Liver (tissue), 9 donors: ENCODE data around the gene TBC1D16. TPM values are rescaled to one million over a fixed set of nuclear protein-coding genes. Genes with fewer than 3 reads are reported as not detected.

ENCODE experiments used
- DNase-seq: peaks from one replicate; pipeline ENCODE4 v3.0.0-alpha.2; 2017; ENCODE audit warnings: low spot score
- H3K27ac ChIP-seq, 2 donors: one replicate each; pipeline ENCODE4 v1.7.0; 2013; ENCODE audit warnings: inconsistent platforms in 2 of 2, low read length in 2 of 2, control low read depth in 1 of 2, low read depth in 1 of 2, mild to moderate bottlenecking in 1 of 2
- H3K27me3 ChIP-seq, 4 donors: one replicate each; pipeline versions ENCODE4 v1.6.1 to v1.7.0; 2013; ENCODE audit warnings: low read length in 3 of 4, inconsistent platforms in 1 of 4, mild to moderate bottlenecking in 1 of 4, moderate library complexity in 1 of 4; ENCODE audit not compliant: control insufficient read depth in 4 of 4, insufficient read depth in 4 of 4
- H3K36me3 ChIP-seq, 4 donors: one replicate each; pipeline versions ENCODE4 v1.6.1 to v1.7.0; 2013; ENCODE audit warnings: low read length in 3 of 4, mild to moderate bottlenecking in 3 of 4, low read depth in 1 of 4, moderate library complexity in 1 of 4; ENCODE audit not compliant: control insufficient read depth in 4 of 4, insufficient read depth in 3 of 4
- H3K4me1 ChIP-seq, 4 donors: one replicate each; pipeline versions ENCODE4 v1.6.1 to v1.7.0; 2013; ENCODE audit warnings: low read length in 3 of 4, mild to moderate bottlenecking in 3 of 4, moderate library complexity in 1 of 4; ENCODE audit not compliant: control insufficient read depth in 4 of 4, insufficient read depth in 4 of 4
- H3K4me3 ChIP-seq, 3 donors: one replicate each; pipeline versions ENCODE4 v1.6.1 to v1.7.0; 2013; ENCODE audit warnings: low read length in 3 of 3, control low read depth in 1 of 3, low read depth in 1 of 3, mild to moderate bottlenecking in 1 of 3
- H3K9ac ChIP-seq, 2 donors: one replicate each; pipeline ENCODE4 v1.7.0; 2013; ENCODE audit warnings: low read length in 2 of 2, mild to moderate bottlenecking in 2 of 2, moderate library complexity in 2 of 2, control low read depth in 1 of 2, low read depth in 1 of 2
- H3K9me3 ChIP-seq, 4 donors: one replicate each; pipeline versions ENCODE4 v1.6.1 to v1.7.0; 2013; ENCODE audit warnings: low read length in 3 of 4; ENCODE audit not compliant: control insufficient read depth in 4 of 4
- EGR1 ChIP-seq, 2 donors: IDR thresholded peaks; 2 replicates each; pipeline ENCODE4 v1.6.1; 2016 to 2018; ENCODE audit warnings: antibody characterized with exemption in 2 of 2, low read depth in 2 of 2
- FOXA1 ChIP-seq: IDR thresholded peaks from 2 replicates; pipeline ENCODE4 v1.6.1; 2016; ENCODE audit warnings: antibody characterized with exemption
- FOXA2 ChIP-seq: IDR thresholded peaks from 2 replicates; pipeline ENCODE4 v1.6.1; 2016; ENCODE audit warnings: antibody characterized with exemption
- GABPA ChIP-seq, 2 donors: IDR thresholded peaks in 1 of 2; conservative IDR thresholded peaks in 1 of 2; 2 replicates each; pipeline ENCODE4 v1.6.1; 2016; ENCODE audit warnings: antibody characterized with exemption in 2 of 2, mild to moderate bottlenecking in 1 of 2, moderate library complexity in 1 of 2
- HNF4A ChIP-seq, 2 donors: conservative IDR thresholded peaks; 2 replicates each; pipeline ENCODE4 v1.6.1; 2016; ENCODE audit warnings: antibody characterized with exemption in 2 of 2, mild to moderate bottlenecking in 2 of 2
- HNF4G ChIP-seq: IDR thresholded peaks from 2 replicates; pipeline ENCODE4 v1.6.1; 2016; ENCODE audit warnings: antibody characterized with exemption
- JUND ChIP-seq, 2 donors: IDR thresholded peaks; 2 replicates each; pipeline ENCODE4 v1.6.1; 2016; ENCODE audit warnings: antibody characterized with exemption in 2 of 2
- NR2F2 ChIP-seq: IDR thresholded peaks from 2 replicates; pipeline ENCODE4 v1.6.1; 2016; ENCODE audit warnings: antibody characterized with exemption
- RAD21 ChIP-seq, 2 donors: IDR thresholded peaks; 2 replicates each; pipeline ENCODE4 v1.6.1; 2016; ENCODE audit warnings: antibody characterized with exemption in 2 of 2, mild to moderate bottlenecking in 2 of 2
- SP1 ChIP-seq: IDR thresholded peaks from 2 replicates; pipeline ENCODE4 v1.6.1; 2018; ENCODE audit warnings: antibody characterized with exemption, mild to moderate bottlenecking
- TAF1 ChIP-seq: conservative IDR thresholded peaks from 2 replicates; pipeline ENCODE4 v1.6.1; 2016; ENCODE audit warnings: antibody characterized with exemption, mild to moderate bottlenecking
- YY1 ChIP-seq: IDR thresholded peaks from 2 replicates; pipeline ENCODE4 v1.6.1; 2016; ENCODE audit warnings: antibody characterized with exemption, mild to moderate bottlenecking
- ZBTB33 ChIP-seq: IDR thresholded peaks from 2 replicates; pipeline ENCODE4 v1.6.1; 2016; ENCODE audit warnings: antibody characterized with exemption
- WGBS: extraction: QIAGEN DNeasy Blood & Tissue Kit; methylation state at CpG from one replicate; pipeline ENCODE4 v1.1.7; 2013; 5-methylcytosine and 5-hydroxymethylcytosine counted together
- polyA plus RNA-seq, 2 donors: library from polyadenylated mRNA; stranded (reverse) in 1 of 2; unstranded in 1 of 2; fragments of 200-250 nt in 1 of 2; fragments of >200 nt in 1 of 2; fragmentation: Nextera tagmentation in 1 of 2; extraction: Ambion mirVana in 1 of 2; gene quantifications; one replicate each; pipeline versions ENCODE4 v1.2.1 to v1.2.3, GENCODE V29; 2013 to 2015
- total RNA-seq, 2 donors: library from RNA; depleted of rRNA; stranded (reverse); fragments of >200 nt; gene quantifications; one replicate each; pipeline ENCODE4 v1.2.3, GENCODE V29; 2014
- TF ChIP-seq, protein P1 (sequence below): fragments of 150-350 bp; IDR thresholded peaks from 2 replicates; pipeline ENCODE4 v1.5.1; 2017; ENCODE audit warnings: improper control_type of control experiment, low read depth, low read length; ENCODE audit not compliant: missing input control
- TF ChIP-seq, protein P2 (sequence below): IDR thresholded peaks from 2 replicates; pipeline ENCODE4 v1.6.1; 2016; ENCODE audit warnings: antibody characterized with exemption, mild to moderate bottlenecking
- donor health status: healthy.
- donor health status: healthy.
- donor health status: healthy.
- donor health status: healthy.
- donor health status: healthy.

The TBC1D16 gene
- total and polyA plus RNA-seq, 4 donors, result 3.4 to 29.5 (median 4.7) TPM

DNA sequence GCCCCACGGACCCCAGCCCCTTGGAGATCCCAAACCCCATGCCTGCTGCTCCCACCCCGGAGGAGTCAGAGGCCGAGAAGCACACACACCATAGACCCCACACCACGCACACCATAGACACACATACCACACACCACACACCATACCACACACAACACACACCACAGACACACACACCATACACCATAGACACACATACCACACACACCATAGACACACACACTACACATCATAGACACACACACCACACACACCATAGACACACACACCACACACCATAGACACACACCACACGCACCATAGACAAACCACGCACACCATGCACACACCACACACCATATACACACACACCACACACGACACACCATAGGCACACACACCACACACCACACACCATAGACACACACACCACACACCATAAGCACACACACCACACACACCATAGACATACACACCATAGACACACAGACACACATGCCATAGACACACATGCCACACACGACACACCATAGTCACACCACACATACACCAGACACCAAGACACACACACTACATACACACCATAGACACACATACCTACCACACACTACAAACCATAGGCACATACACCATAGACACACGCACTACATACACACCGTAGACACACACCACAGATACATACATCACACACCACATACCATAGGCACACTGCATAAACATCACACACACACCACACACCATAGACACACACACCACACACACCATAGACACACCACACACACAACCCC, 11.3 kb downstream of the TBC1D16 start:
- TF ChIP-seq FOXA2 (no peak), GABPA (IDR thresholded peaks at IDR 0.05 in 1 of 2, conservative IDR thresholded peaks at IDR 0.05 in 1 of 2) (no peak), YY1 (no peak), TAF1 (no peak), FOXA1 (no peak), RAD21 (IDR thresholded peaks at IDR 0.05) (no peak), ZBTB33 (no peak), NR2F2 (no peak), EGR1 (IDR thresholded peaks at IDR 0.05; ENCODE audit: low read depth in 2 of 2) (no peak), HNF4A (conservative IDR thresholded peaks at IDR 0.05) (no peak), SP1 (no peak), HNF4G (no peak), JUND (IDR thresholded peaks at IDR 0.05) (no peak)
- TF ChIP-seq, protein P1, sequence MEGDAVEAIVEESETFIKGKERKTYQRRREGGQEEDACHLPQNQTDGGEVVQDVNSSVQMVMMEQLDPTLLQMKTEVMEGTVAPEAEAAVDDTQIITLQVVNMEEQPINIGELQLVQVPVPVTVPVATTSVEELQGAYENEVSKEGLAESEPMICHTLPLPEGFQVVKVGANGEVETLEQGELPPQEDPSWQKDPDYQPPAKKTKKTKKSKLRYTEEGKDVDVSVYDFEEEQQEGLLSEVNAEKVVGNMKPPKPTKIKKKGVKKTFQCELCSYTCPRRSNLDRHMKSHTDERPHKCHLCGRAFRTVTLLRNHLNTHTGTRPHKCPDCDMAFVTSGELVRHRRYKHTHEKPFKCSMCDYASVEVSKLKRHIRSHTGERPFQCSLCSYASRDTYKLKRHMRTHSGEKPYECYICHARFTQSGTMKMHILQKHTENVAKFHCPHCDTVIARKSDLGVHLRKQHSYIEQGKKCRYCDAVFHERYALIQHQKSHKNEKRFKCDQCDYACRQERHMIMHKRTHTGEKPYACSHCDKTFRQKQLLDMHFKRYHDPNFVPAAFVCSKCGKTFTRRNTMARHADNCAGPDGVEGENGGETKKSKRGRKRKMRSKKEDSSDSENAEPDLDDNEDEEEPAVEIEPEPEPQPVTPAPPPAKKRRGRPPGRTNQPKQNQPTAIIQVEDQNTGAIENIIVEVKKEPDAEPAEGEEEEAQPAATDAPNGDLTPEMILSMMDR, result no peak
- TF ChIP-seq, protein P2, sequence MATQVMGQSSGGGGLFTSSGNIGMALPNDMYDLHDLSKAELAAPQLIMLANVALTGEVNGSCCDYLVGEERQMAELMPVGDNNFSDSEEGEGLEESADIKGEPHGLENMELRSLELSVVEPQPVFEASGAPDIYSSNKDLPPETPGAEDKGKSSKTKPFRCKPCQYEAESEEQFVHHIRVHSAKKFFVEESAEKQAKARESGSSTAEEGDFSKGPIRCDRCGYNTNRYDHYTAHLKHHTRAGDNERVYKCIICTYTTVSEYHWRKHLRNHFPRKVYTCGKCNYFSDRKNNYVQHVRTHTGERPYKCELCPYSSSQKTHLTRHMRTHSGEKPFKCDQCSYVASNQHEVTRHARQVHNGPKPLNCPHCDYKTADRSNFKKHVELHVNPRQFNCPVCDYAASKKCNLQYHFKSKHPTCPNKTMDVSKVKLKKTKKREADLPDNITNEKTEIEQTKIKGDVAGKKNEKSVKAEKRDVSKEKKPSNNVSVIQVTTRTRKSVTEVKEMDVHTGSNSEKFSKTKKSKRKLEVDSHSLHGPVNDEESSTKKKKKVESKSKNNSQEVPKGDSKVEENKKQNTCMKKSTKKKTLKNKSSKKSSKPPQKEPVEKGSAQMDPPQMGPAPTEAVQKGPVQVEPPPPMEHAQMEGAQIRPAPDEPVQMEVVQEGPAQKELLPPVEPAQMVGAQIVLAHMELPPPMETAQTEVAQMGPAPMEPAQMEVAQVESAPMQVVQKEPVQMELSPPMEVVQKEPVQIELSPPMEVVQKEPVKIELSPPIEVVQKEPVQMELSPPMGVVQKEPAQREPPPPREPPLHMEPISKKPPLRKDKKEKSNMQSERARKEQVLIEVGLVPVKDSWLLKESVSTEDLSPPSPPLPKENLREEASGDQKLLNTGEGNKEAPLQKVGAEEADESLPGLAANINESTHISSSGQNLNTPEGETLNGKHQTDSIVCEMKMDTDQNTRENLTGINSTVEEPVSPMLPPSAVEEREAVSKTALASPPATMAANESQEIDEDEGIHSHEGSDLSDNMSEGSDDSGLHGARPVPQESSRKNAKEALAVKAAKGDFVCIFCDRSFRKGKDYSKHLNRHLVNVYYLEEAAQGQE, result no peak
- DNase-seq, result no peak
- H3K27ac ChIP-seq, result peak overlapping the region; percentile 61 to 74
- H3K4me3 ChIP-seq, result peak overlapping the region; percentile 8 to 41 (median 20)
- peaks cover 25 to 68% (median 49%) of the 10 kb centered on the region in 4 donors for H3K4me1 ChIP-seq
- H3K27me3 ChIP-seq, result no peaks in the 10 kb centered on the region
- no peaks in the 10 kb centered on the region for H3K9me3 ChIP-seq
- peak overlapping the region in 1 of 2 donors; percentile 33 for H3K9ac ChIP-seq
- no peaks in the 10 kb centered on the region for H3K36me3 ChIP-seq
- 37% methylated on average over 10 of the region's 10 CpGs for WGBS
